Measurements from ENCODE around the gene MRPL36.

Gene MRPL36

GRCh38 chr5:1781726-1782384 lies 17.8 kb downstream of the MRPL36 start:
- FAIRE-seq (no peak), DNase-seq (ENCODE audit: insufficient read length, low spot score) (no peak)
- TF ChIP-seq POLR2A (IDR thresholded peaks at IDR 0.05; ENCODE audit: low read depth, low read length) = no peak

- FAIRE-seq (no peak), DNase-seq (ENCODE audit: insufficient read length, low spot score) (no peak)
- no peak for TF ChIP-seq POLR2A (IDR thresholded peaks at IDR 0.05; ENCODE audit: low read depth, low read length)
These were observed 18.5 kb downstream of the MRPL36 start for GRCh38 chr5:1781107-1781506.

- no peak for TF ChIP-seq POLR2A (IDR thresholded peaks at IDR 0.05; ENCODE audit: low read depth, low read length)
- FAIRE-seq (no peak), DNase-seq (ENCODE audit: insufficient read length, low spot score) (no peak)
These were observed 19.1 kb downstream of the MRPL36 start for GRCh38 chr5:1780614-1780930.

GRCh38 chr5:1779782-1780613 lies 19.6 kb downstream of the MRPL36 start:
- no peak for TF ChIP-seq POLR2A (IDR thresholded peaks at IDR 0.05; ENCODE audit: low read depth, low read length)
- no peak for DNase-seq (ENCODE audit: insufficient read length, low spot score)
- no peak for FAIRE-seq

- FAIRE-seq (no peak), DNase-seq (ENCODE audit: insufficient read length, low spot score) (no peak)
- no peak for TF ChIP-seq POLR2A (IDR thresholded peaks at IDR 0.05; ENCODE audit: low read depth, low read length)
These were observed 20.5 kb downstream of the MRPL36 start for GRCh38 chr5:1779021-1779680.

GRCh38 chr5:1778138-1779020 lies 21.3 kb downstream of the MRPL36 start:
- DNase-seq (ENCODE audit: insufficient read length, low spot score) (no peak), FAIRE-seq (no peak)
- no peak for TF ChIP-seq POLR2A (IDR thresholded peaks at IDR 0.05; ENCODE audit: low read depth, low read length)

GRCh38 chr5:1777281-1778137 lies 22.1 kb downstream of the MRPL36 start:
- no peak for DNase-seq (ENCODE audit: insufficient read length, low spot score)
- no peak for TF ChIP-seq POLR2A (IDR thresholded peaks at IDR 0.05; ENCODE audit: low read depth, low read length)
- no peak for FAIRE-seq

- DNase-seq (ENCODE audit: insufficient read length, low spot score) (no peak), FAIRE-seq (no peak)
- TF ChIP-seq POLR2A (IDR thresholded peaks at IDR 0.05; ENCODE audit: low read depth, low read length) = no peak
These were observed 22.8 kb downstream of the MRPL36 start for GRCh38 chr5:1776831-1777230.

GRCh38 chr5:1772634-1773033 lies 27.0 kb downstream of the MRPL36 start:
- no peak for DNase-seq (ENCODE audit: insufficient read length, low spot score)
- no peak for FAIRE-seq
- TF ChIP-seq POLR2A (IDR thresholded peaks at IDR 0.05; ENCODE audit: low read depth, low read length) = no peak

GRCh38 chr5:1771149-1772065 lies 28.2 kb downstream of the MRPL36 start:
- DNase-seq (ENCODE audit: insufficient read length, low spot score) = no peak
- no peak for TF ChIP-seq POLR2A (IDR thresholded peaks at IDR 0.05; ENCODE audit: low read depth, low read length)
- FAIRE-seq = no peak

- no peak for FAIRE-seq
- no peak for DNase-seq (ENCODE audit: insufficient read length, low spot score)
- no peak for TF ChIP-seq POLR2A (IDR thresholded peaks at IDR 0.05; ENCODE audit: low read depth, low read length)
These were observed 29.2 kb downstream of the MRPL36 start for GRCh38 chr5:1770443-1770802.
